HEK293 (cell line): Measurements from ENCODE around the gene TYR.

Source experiments
- CTCF ChIA-PET: fragments of 350-600 bp; formaldehyde crosslinking; extraction: SDS; loops from one replicate; lab custom pipeline; 2021; ENCODE audit warnings: antibody characterized with exemption; lab: Yijun Ruan, JAX
- POLR2A ChIA-PET: fragments of 300-600 bp; formaldehyde crosslinking; extraction: SDS; loops from one replicate; lab custom pipeline; 2020; ENCODE audit warnings: antibody characterized with exemption, inconsistent platforms; lab: Yijun Ruan, JAX
- H3K27ac ChIP-seq: fragments of 200-500 bp; sonication (Bioruptor generic); 2 replicates; pipeline ENCODE4 v1.5.1; 2014; ENCODE audit warnings: low read depth, low read length, control low read depth, inconsistent platforms; ENCODE audit errors: extremely low read depth
- H3K36me3 ChIP-seq, 2 experiments: fragments of 200-500 bp in 1 of 2; sonication (Bioruptor generic) in 1 of 2; 1 replicate in 1 of 2; 2 replicates in 1 of 2; pipeline ENCODE4 v1.5.1; 2014 to 2017; ENCODE audit warnings: inconsistent platforms in 2 of 2, low read length in 2 of 2; ENCODE audit not compliant: control insufficient read depth in 2 of 2, insufficient read depth in 1 of 2
- H3K4me1 ChIP-seq: fragments of 200-500 bp; sonication (Bioruptor generic); 2 replicates; pipeline ENCODE4 v1.5.1; 2014; ENCODE audit warnings: mild to moderate bottlenecking, low read length, inconsistent platforms; ENCODE audit not compliant: control insufficient read depth, insufficient read depth
- H3K4me3 ChIP-seq: 2 replicates; pipeline ENCODE4 v1.5.1; 2011; ENCODE audit warnings: low read depth, mild to moderate bottlenecking, control low read depth, low read length, moderate library complexity
- H3K9me3 ChIP-seq: fragments of 200-500 bp; sonication (Bioruptor generic); 2 replicates; pipeline ENCODE4 v1.5.1; 2014; ENCODE audit warnings: low read depth, low read length, inconsistent platforms; ENCODE audit not compliant: control insufficient read depth, insufficient read depth
- AEBP2 ChIP-seq: fragments of 450-650 bp; formaldehyde crosslinking; IDR thresholded peaks from 2 replicates; pipeline ENCODE4 v1.5.1; 2016; ENCODE audit warnings: missing biosample characterization, missing genetic modification characterization, borderline replicate concordance
- GLIS1 ChIP-seq: fragments of 450-650 bp; formaldehyde crosslinking; IDR thresholded peaks from 2 replicates; pipeline ENCODE4 v1.5.1; 2016; ENCODE audit warnings: missing biosample characterization, missing genetic modification characterization
- YY2 ChIP-seq: fragments of 450-650 bp; formaldehyde crosslinking; IDR thresholded peaks from 2 replicates; pipeline ENCODE4 v1.5.1; 2016; ENCODE audit warnings: missing biosample characterization, missing genetic modification characterization
- ZBTB20 ChIP-seq: fragments of 450-650 bp; formaldehyde crosslinking; IDR thresholded peaks from 2 replicates; pipeline ENCODE4 v1.5.1; 2016; ENCODE audit warnings: missing biosample characterization, missing genetic modification characterization
- ZBTB6 ChIP-seq: fragments of 450-650 bp; formaldehyde crosslinking; IDR thresholded peaks from 2 replicates; pipeline ENCODE4 v1.5.1; 2017; ENCODE audit warnings: missing biosample characterization, missing genetic modification characterization
- ZIC2 ChIP-seq: fragments of 450-650 bp; formaldehyde crosslinking; IDR thresholded peaks from 2 replicates; pipeline ENCODE4 v1.5.1; 2016; ENCODE audit warnings: missing biosample characterization, missing genetic modification characterization
- ZNF133 ChIP-seq: fragments of 450-650 bp; formaldehyde crosslinking; IDR thresholded peaks from 2 replicates; pipeline ENCODE4 v1.5.1; 2016; ENCODE audit warnings: missing biosample characterization, missing genetic modification characterization
- ZNF16 ChIP-seq: fragments of 450-650 bp; formaldehyde crosslinking; IDR thresholded peaks from 2 replicates; pipeline ENCODE4 v1.5.1; 2016; ENCODE audit warnings: low read depth, missing biosample characterization, missing genetic modification characterization
- ZNF169 ChIP-seq: fragments of 450-650 bp; formaldehyde crosslinking; IDR thresholded peaks from 2 replicates; pipeline ENCODE4 v1.5.1; 2016; ENCODE audit warnings: missing biosample characterization, missing genetic modification characterization
- ZNF184 ChIP-seq: fragments of 450-650 bp; IDR thresholded peaks from 2 replicates; pipeline ENCODE4 v1.5.1; 2018; ENCODE audit warnings: missing biosample characterization, mild to moderate bottlenecking, missing genetic modification characterization
- ZNF221 ChIP-seq: fragments of 450-650 bp; formaldehyde crosslinking; IDR thresholded peaks from 2 replicates; pipeline ENCODE4 v1.5.1; 2017; ENCODE audit warnings: missing biosample characterization, missing genetic modification characterization, borderline replicate concordance
- ZNF366 ChIP-seq: fragments of 450-650 bp; formaldehyde crosslinking; conservative IDR thresholded peaks from 2 replicates; pipeline ENCODE4 v1.5.1; 2016; ENCODE audit warnings: missing biosample characterization, missing genetic modification characterization
- ZNF37A ChIP-seq: fragments of 450-650 bp; IDR thresholded peaks from 2 replicates; pipeline ENCODE4 v1.5.1; 2018; ENCODE audit warnings: missing biosample characterization, missing genetic modification characterization
- ZNF391 ChIP-seq: fragments of 450-650 bp; formaldehyde crosslinking; IDR thresholded peaks from 2 replicates; pipeline ENCODE4 v1.5.1; 2016; ENCODE audit warnings: low read depth, missing biosample characterization, missing genetic modification characterization, borderline replicate concordance
- ZNF48 ChIP-seq: fragments of 450-650 bp; formaldehyde crosslinking; IDR thresholded peaks from 2 replicates; pipeline ENCODE4 v1.5.1; 2016; ENCODE audit warnings: missing biosample characterization, missing genetic modification characterization
- ZNF513 ChIP-seq: fragments of 450-650 bp; IDR thresholded peaks from 2 replicates; pipeline ENCODE4 v1.5.1; 2018; ENCODE audit warnings: missing biosample characterization, missing genetic modification characterization
- ZNF521 ChIP-seq: fragments of 450-650 bp; formaldehyde crosslinking; IDR thresholded peaks from 2 replicates; pipeline ENCODE4 v1.5.1; 2017; ENCODE audit warnings: missing biosample characterization, mild to moderate bottlenecking, missing genetic modification characterization
- ZNF623 ChIP-seq: fragments of 450-650 bp; formaldehyde crosslinking; IDR thresholded peaks from 2 replicates; pipeline ENCODE4 v1.5.1; 2016; ENCODE audit warnings: missing biosample characterization, missing genetic modification characterization
- ZNF677 ChIP-seq: fragments of 450-650 bp; IDR thresholded peaks from 2 replicates; pipeline ENCODE4 v1.5.0; 2018; ENCODE audit warnings: missing biosample characterization, mild to moderate bottlenecking, missing genetic modification characterization, moderate library complexity
- ZNF843 ChIP-seq: fragments of 450-650 bp; formaldehyde crosslinking; IDR thresholded peaks from 2 replicates; pipeline ENCODE4 v1.5.1; 2016; ENCODE audit warnings: missing biosample characterization, missing genetic modification characterization
- ZXDB ChIP-seq: fragments of 450-650 bp; formaldehyde crosslinking; IDR thresholded peaks from 2 replicates; pipeline ENCODE4 v1.5.1; 2016; ENCODE audit warnings: missing biosample characterization, missing genetic modification characterization

The TYR gene

GRCh38 chr11:89203814-89204213 is 26.1 kb downstream of the TYR start:
- TF ChIP-seq ZNF843: no peak
- no peak for TF ChIP-seq ZNF37A (tag by site-specific recombination)
- no peak for TF ChIP-seq AEBP2 (tag by site-specific recombination)
- TF ChIP-seq ZNF48: no peak
- no peak for TF ChIP-seq ZBTB6
- H3K36me3 ChIP-seq: no peaks in the 10 kb centered on the region
- no peaks in the 10 kb centered on the region for H3K4me1 ChIP-seq
- H3K27ac ChIP-seq: no peak overlapping the region
- POLR2A ChIA-PET: no interaction called here
- no peaks in the 10 kb centered on the region for H3K9me3 ChIP-seq
- no peak overlapping the region for H3K4me3 ChIP-seq
- CTCF ChIA-PET: no interaction called here

- H3K4me1 ChIP-seq: no peaks in the 10 kb centered on the region
- ChIA-PET POLR2A (no interaction called here), CTCF (no interaction called here)
- no peak overlapping the region for H3K27ac ChIP-seq
- no peaks in the 10 kb centered on the region for H3K36me3 ChIP-seq
- no peak for TF ChIP-seq ZNF521 (tag by site-specific recombination)
- no peak for TF ChIP-seq ZNF133 (tag by site-specific recombination)
- no peak for TF ChIP-seq ZNF513 (tag by site-specific recombination)
- TF ChIP-seq YY2: no peak
- TF ChIP-seq GLIS1 (tag by site-specific recombination): no peak
- no peak for TF ChIP-seq ZNF16 (tag by site-specific recombination)
- TF ChIP-seq ZNF184: no peak
- TF ChIP-seq ZIC2 (tag by site-specific recombination): no peak
- no peak for TF ChIP-seq AEBP2 (tag by site-specific recombination)
- no peak for TF ChIP-seq ZNF169 (tag by site-specific recombination)
- TF ChIP-seq ZNF623: no peak
- no peak for TF ChIP-seq ZNF677 (tag by site-specific recombination)
- TF ChIP-seq ZNF366 (tag by site-specific recombination): no peak
- TF ChIP-seq ZNF391 (tag by site-specific recombination): no peak
- TF ChIP-seq ZNF221 (tag by site-specific recombination): no peak
- TF ChIP-seq ZBTB20: no peak
- TF ChIP-seq ZXDB (tag by site-specific recombination): no peak
- no peak overlapping the region for H3K4me3 ChIP-seq
- no peaks in the 10 kb centered on the region for H3K9me3 ChIP-seq
These were observed 27.7 kb downstream of the TYR start for GRCh38 chr11:89205378-89205777.
